H9 (cell line): ENCODE results near the gene DGUOK. TPM values are rescaled to one million over a fixed set of nuclear protein-coding genes. Genes with fewer than 3 reads are reported as not detected.
"Not testable (repeated sequence)": the region's sequence is repeated elsewhere in the genome, so short reads cannot be mapped to it uniquely, and the experiment has no call there.

Experiments
- DNase-seq: peaks from one replicate; pipeline ENCODE4 v3.0.0-alpha.2; 2017
- H2AFZ ChIP-seq: one replicate; pipeline ENCODE4 v1.6.1; 2013; ENCODE audit warnings: mild to moderate bottlenecking, low read length, control low read depth, moderate library complexity
- H2AK5ac ChIP-seq: 2 replicates; pipeline ENCODE4 v1.6.1; 2013; ENCODE audit warnings: low read length, control low read depth, mixed read lengths; ENCODE audit not compliant: insufficient read length
- H2BK120ac ChIP-seq: one replicate; pipeline ENCODE4 v1.6.1; 2013; ENCODE audit warnings: low read depth, mild to moderate bottlenecking, low read length, control low read depth, inconsistent platforms; ENCODE audit not compliant: poor library complexity, severe bottlenecking
- H2BK12ac ChIP-seq: 2 replicates; pipeline ENCODE4 v1.6.1; 2013; ENCODE audit warnings: low read length, control low read depth, mixed read lengths, low read depth; ENCODE audit not compliant: insufficient read length
- H2BK15ac ChIP-seq: 2 replicates; pipeline ENCODE4 v1.6.1; 2013; ENCODE audit warnings: low read depth, low read length, control low read depth
- H2BK20ac ChIP-seq: one replicate; pipeline ENCODE4 v1.6.1; 2013; ENCODE audit warnings: low read depth, mild to moderate bottlenecking, low read length, control low read depth, inconsistent platforms; ENCODE audit not compliant: poor library complexity, severe bottlenecking
- H2BK5ac ChIP-seq: 2 replicates; pipeline ENCODE4 v1.6.1; 2013; ENCODE audit warnings: low read length, control low read depth, mixed read lengths; ENCODE audit not compliant: insufficient read length
- H3K14ac ChIP-seq: 2 replicates; pipeline ENCODE4 v1.6.1; 2013; ENCODE audit warnings: low read length, control low read depth; ENCODE audit not compliant: insufficient read depth
- H3K18ac ChIP-seq: 2 replicates; pipeline ENCODE4 v1.6.1; 2013; ENCODE audit warnings: low read depth, mild to moderate bottlenecking, mixed read lengths, low read length, control low read depth; ENCODE audit not compliant: insufficient read length
- H3K23ac ChIP-seq: 2 replicates; pipeline ENCODE4 v1.6.1; 2013; ENCODE audit warnings: low read length, control low read depth, mixed read lengths, low read depth; ENCODE audit not compliant: insufficient read length
- H3K23me2 ChIP-seq: 2 replicates; pipeline ENCODE4 v1.6.1; 2013; ENCODE audit warnings: low read depth, mild to moderate bottlenecking, mixed read lengths, low read length, control low read depth; ENCODE audit not compliant: insufficient read length, poor library complexity, severe bottlenecking
- H3K27ac ChIP-seq: 2 replicates; pipeline ENCODE4 v1.5.1; 2013; ENCODE audit warnings: low read length, control low read depth, mixed read lengths, low read depth; ENCODE audit not compliant: insufficient read length
- H3K27me3 ChIP-seq: 2 replicates; pipeline ENCODE4 v1.6.1; 2013; ENCODE audit warnings: low read length, control low read depth, inconsistent platforms; ENCODE audit not compliant: insufficient read depth
- H3K4ac ChIP-seq: 2 replicates; pipeline ENCODE4 v1.6.1; 2013; ENCODE audit warnings: low read depth, mild to moderate bottlenecking, control low read depth, inconsistent platforms, low read length, moderate library complexity
- H3K4me1 ChIP-seq: 2 replicates; pipeline ENCODE4 v1.6.1; 2013; ENCODE audit warnings: low read length, control low read depth, inconsistent platforms; ENCODE audit not compliant: insufficient read depth
- H3K4me2 ChIP-seq: 2 replicates; pipeline ENCODE4 v1.6.1; 2013; ENCODE audit warnings: low read length, control low read depth, mixed read lengths; ENCODE audit not compliant: insufficient read length, insufficient read depth
- H3K56ac ChIP-seq: 2 replicates; pipeline ENCODE4 v1.6.1; 2013; ENCODE audit warnings: low read depth, mild to moderate bottlenecking, mixed read lengths, low read length, control low read depth; ENCODE audit not compliant: insufficient read length
- H3K79me1 ChIP-seq: 2 replicates; pipeline ENCODE4 v1.6.1; 2013; ENCODE audit warnings: low read depth, mild to moderate bottlenecking, moderate library complexity, low read length, control low read depth, inconsistent platforms; ENCODE audit not compliant: insufficient read depth, poor library complexity, severe bottlenecking
- H3K79me2 ChIP-seq: 2 replicates; pipeline ENCODE4 v1.6.1; 2013; ENCODE audit warnings: low read length, control low read depth, inconsistent platforms; ENCODE audit not compliant: insufficient read depth
- H3K9ac ChIP-seq: 2 replicates; pipeline ENCODE4 v1.6.1; 2013; ENCODE audit warnings: low read length, control low read depth, mixed read lengths; ENCODE audit not compliant: insufficient read length; ENCODE audit errors: extremely low read depth
- H3K9me3 ChIP-seq: one replicate; pipeline ENCODE4 v1.6.1; 2013; ENCODE audit warnings: low read depth, low read length, inconsistent platforms; ENCODE audit not compliant: control insufficient read depth
- H3T11ph ChIP-seq: one replicate; pipeline ENCODE4 v1.6.1; 2013; ENCODE audit warnings: mild to moderate bottlenecking, low read length, control low read depth, inconsistent platforms
- H4K20me1 ChIP-seq: one replicate; pipeline ENCODE4 v1.6.1; 2013; ENCODE audit not compliant: control insufficient read depth, insufficient read length, insufficient read depth
- H4K5ac ChIP-seq: 2 replicates; pipeline ENCODE4 v1.6.1; 2013; ENCODE audit warnings: low read depth, mild to moderate bottlenecking, mixed read lengths, low read length, control low read depth; ENCODE audit not compliant: insufficient read length
- H4K8ac ChIP-seq: replicated peaks from 2 replicates; pipeline ENCODE4 v1.6.1; 2013; ENCODE audit warnings: low read length, control low read depth, mixed read lengths, low read depth; ENCODE audit not compliant: insufficient read length
- H4K91ac ChIP-seq: 2 replicates; pipeline ENCODE4 v1.6.1; 2013; ENCODE audit warnings: low read depth, mild to moderate bottlenecking, moderate library complexity, mixed read lengths, low read length, control low read depth; ENCODE audit not compliant: insufficient read length
- H3K27ac Mint-ChIP-seq, 3 experiments: 2 replicates in 2 of 3; 3 replicates in 1 of 3; pipeline ENCODE4 v1.8.0; 2020 to 2021; ENCODE audit warnings: mixed read lengths in 3 of 3, mild to moderate bottlenecking in 1 of 3, moderate library complexity in 1 of 3
- H3K27me3 Mint-ChIP-seq: 2 replicates; pipeline ENCODE4 v1.8.0; 2021; ENCODE audit warnings: low read depth, mild to moderate bottlenecking, moderate library complexity, mixed read lengths
- H3K36me3 Mint-ChIP-seq, 3 experiments: 2 replicates in 2 of 3; 3 replicates in 1 of 3; pipeline ENCODE4 v1.8.0; 2020 to 2021; ENCODE audit warnings: low read depth in 3 of 3, mixed read lengths in 3 of 3; ENCODE audit not compliant: insufficient read depth in 1 of 3
- H3K4me1 Mint-ChIP-seq, 2 experiments: 2 replicates each; pipeline ENCODE4 v1.8.0; 2020; ENCODE audit warnings: mixed read lengths in 2 of 2
- H3K4me3 Mint-ChIP-seq, 2 experiments: 2 replicates in 1 of 2; 3 replicates in 1 of 2; pipeline ENCODE4 v1.8.0; 2020 to 2021; ENCODE audit warnings: mild to moderate bottlenecking in 2 of 2, mixed read lengths in 2 of 2, moderate library complexity in 1 of 2
- H3K9me3 Mint-ChIP-seq, 2 experiments: 2 replicates in 1 of 2; 3 replicates in 1 of 2; pipeline ENCODE4 v1.8.0; 2020; ENCODE audit warnings: mild to moderate bottlenecking in 2 of 2, mixed read lengths in 2 of 2, moderate library complexity in 1 of 2
- WGBS: extraction: QIAGEN DNeasy Blood & Tissue Kit; methylation state at CpG from one replicate; pipeline ENCODE4 v1.1.7; 2013; ENCODE audit warnings: missing lambda C conversion rate, low lambda C conversion rate, mixed read lengths; ENCODE audit not compliant: insufficient read length; ENCODE audit errors: extremely low coverage; 5-methylcytosine and 5-hydroxymethylcytosine counted together
- total RNA-seq: library from RNA; stranded (reverse); gene quantifications from 2 replicates; pipeline ENCODE4 v1.2.1, GENCODE V29; 2021
- TF ChIP-seq, protein P1 (sequence below): fragments of 200-600 bp; sonication (generic); conservative IDR thresholded peaks from 3 replicates; pipeline ENCODE4 v1.8.0; 2021; ENCODE audit warnings: antibody characterized with exemption, mild to moderate bottlenecking

Gene DGUOK
- total RNA-seq, 1 experiment from 2014 or later: 98.5 TPM

DNA sequence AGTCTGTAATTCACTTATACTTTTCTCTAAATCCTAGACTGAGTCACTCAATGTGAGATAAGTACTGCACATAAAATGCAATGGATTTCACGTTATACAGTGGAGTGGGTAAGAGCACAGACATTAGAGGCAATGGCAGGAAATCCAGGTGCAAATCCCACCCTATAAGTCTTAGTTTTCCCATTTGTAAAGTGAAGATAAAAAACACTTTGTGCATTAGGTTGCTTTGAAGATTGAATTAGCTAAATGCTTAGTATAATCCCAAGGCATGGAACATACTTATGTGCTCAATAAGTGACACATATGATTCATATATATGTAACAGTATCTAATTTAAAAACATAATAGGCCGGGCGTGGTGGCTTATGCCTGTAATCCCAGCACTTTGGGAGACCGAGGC, 23.4 kb upstream of the DGUOK start:
- Histone ChIP-seq H3T11ph (no peak overlapping the region), H2BK120ac (no peak overlapping the region), H3K4me2 (no peak overlapping the region), H3K27ac (no peak overlapping the region), H2BK15ac (no peak overlapping the region), H4K8ac (no peak overlapping the region), H3K23me2 (no peaks in the 10 kb centered on the region), H2BK20ac (no peak overlapping the region), H3K56ac (no peak overlapping the region), H3K18ac (no peak overlapping the region), H2BK12ac (no peak overlapping the region), H3K79me1 (no peaks in the 10 kb centered on the region), H4K91ac (no peak overlapping the region), H3K4ac (no peak overlapping the region), H2AFZ (no peak overlapping the region), H3K9ac (no peak overlapping the region), H4K5ac (no peak overlapping the region), H2AK5ac (no peak overlapping the region), H3K4me1 (no peaks in the 10 kb centered on the region), H3K27me3 (no peaks in the 10 kb centered on the region), H3K23ac (no peak overlapping the region), H4K20me1 (no peaks in the 10 kb centered on the region), H3K14ac (no peak overlapping the region), H2BK5ac (no peak overlapping the region), H3K9me3 (no peaks in the 10 kb centered on the region), H3K79me2 (no peaks in the 10 kb centered on the region)
- no CpG with 5 or more reads among the region's 4 CpGs for WGBS
- Mint-ChIP-seq H3K27ac (no peak overlapping the region), H3K4me1 (peaks cover 4 to 8% of the 10 kb centered on the region in 2 experiments), H3K36me3 (no peaks in the 10 kb centered on the region; a peak in 1 of 7 replicates), H3K9me3 (no peaks in the 10 kb centered on the region), H3K4me3 (no peak overlapping the region), H3K27me3 (peaks cover 8% of the 10 kb centered on the region)
- no peak for DNase-seq
- TF ChIP-seq, protein P1, sequence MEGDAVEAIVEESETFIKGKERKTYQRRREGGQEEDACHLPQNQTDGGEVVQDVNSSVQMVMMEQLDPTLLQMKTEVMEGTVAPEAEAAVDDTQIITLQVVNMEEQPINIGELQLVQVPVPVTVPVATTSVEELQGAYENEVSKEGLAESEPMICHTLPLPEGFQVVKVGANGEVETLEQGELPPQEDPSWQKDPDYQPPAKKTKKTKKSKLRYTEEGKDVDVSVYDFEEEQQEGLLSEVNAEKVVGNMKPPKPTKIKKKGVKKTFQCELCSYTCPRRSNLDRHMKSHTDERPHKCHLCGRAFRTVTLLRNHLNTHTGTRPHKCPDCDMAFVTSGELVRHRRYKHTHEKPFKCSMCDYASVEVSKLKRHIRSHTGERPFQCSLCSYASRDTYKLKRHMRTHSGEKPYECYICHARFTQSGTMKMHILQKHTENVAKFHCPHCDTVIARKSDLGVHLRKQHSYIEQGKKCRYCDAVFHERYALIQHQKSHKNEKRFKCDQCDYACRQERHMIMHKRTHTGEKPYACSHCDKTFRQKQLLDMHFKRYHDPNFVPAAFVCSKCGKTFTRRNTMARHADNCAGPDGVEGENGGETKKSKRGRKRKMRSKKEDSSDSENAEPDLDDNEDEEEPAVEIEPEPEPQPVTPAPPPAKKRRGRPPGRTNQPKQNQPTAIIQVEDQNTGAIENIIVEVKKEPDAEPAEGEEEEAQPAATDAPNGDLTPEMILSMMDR: no peak

GRCh38 chr2:73903949-73904613, 22.6 kb upstream of the DGUOK start:
- no CpG with 5 or more reads among the region's 5 CpGs for WGBS
- H3K27ac ChIP-seq, H3K4me2 ChIP-seq, H3K27me3 Mint-ChIP-seq, H4K91ac ChIP-seq, H2AFZ ChIP-seq, H3K4me3 Mint-ChIP-seq, H3K9ac ChIP-seq, H4K5ac ChIP-seq, H2AK5ac ChIP-seq, H2BK20ac ChIP-seq, H2BK120ac ChIP-seq, H3T11ph ChIP-seq, H3K23ac ChIP-seq, H3K56ac ChIP-seq, H2BK5ac ChIP-seq, H4K20me1 ChIP-seq, H3K27me3 ChIP-seq, H3K36me3 Mint-ChIP-seq, H3K23me2 ChIP-seq, H3K4me1 ChIP-seq, H3K79me2 ChIP-seq, H3K4ac ChIP-seq, H2BK15ac ChIP-seq, H3K9me3 Mint-ChIP-seq, H3K27ac Mint-ChIP-seq, H2BK12ac ChIP-seq, H3K14ac ChIP-seq, H3K18ac ChIP-seq, H3K4me1 Mint-ChIP-seq, H3K79me1 ChIP-seq, H3K9me3 ChIP-seq, DNase-seq, H4K8ac ChIP-seq: not testable (repeated sequence)
